Fibroblast of lung (primary cell): ENCODE measurements around the gene ANKRD13A.
"Not testable (repeated sequence)": the region's sequence is repeated elsewhere in the genome, so short reads cannot be mapped to it uniquely, and the experiment has no call there.

ENCODE experiments used
- CTCF ChIP-seq, 2 donors: IDR thresholded peaks in 1 of 2; conservative IDR thresholded peaks in 1 of 2; 1 replicate in 1 of 2; 2 replicates in 1 of 2; pipeline ENCODE4 v1.5.1; 2011 to 2012; ENCODE audit warnings: low read length in 2 of 2, control low read depth in 1 of 2, inconsistent platforms in 1 of 2, low read depth in 1 of 2, mild to moderate bottlenecking in 1 of 2
- EZH2 ChIP-seq: IDR thresholded peaks from 2 replicates; pipeline ENCODE4 v1.5.1; 2012; ENCODE audit warnings: low read length, control low read depth, mild to moderate bottlenecking; ENCODE audit errors: missing control alignments

GRCh38 chr12:110049034-110049433 is 49.8 kb downstream of the ANKRD13A start:
- TF ChIP-seq CTCF (conservative IDR thresholded peaks at IDR 0.05 in 1 of 2, IDR thresholded peaks at IDR 0.05 in 1 of 2; ENCODE audit: low read depth in 1 of 2, low read length in 2 of 2); EZH2: not testable (repeated sequence)
